Fibroblast of lung (primary cell): Measurements from ENCODE around the gene CCL3.

Experiments used
- EZH2 ChIP-seq: IDR thresholded peaks from 2 replicates; pipeline ENCODE4 v1.5.1; 2012; ENCODE audit warnings: low read length, control low read depth, mild to moderate bottlenecking; ENCODE audit errors: missing control alignments
- TF ChIP-seq, protein P1 (sequence below), 2 donors: IDR thresholded peaks in 1 of 2; conservative IDR thresholded peaks in 1 of 2; 1 replicate in 1 of 2; 2 replicates in 1 of 2; pipeline ENCODE4 v1.5.1; 2011 to 2012; ENCODE audit warnings: low read length in 2 of 2, control low read depth in 1 of 2, inconsistent platforms in 1 of 2, low read depth in 1 of 2, mild to moderate bottlenecking in 1 of 2

- TF ChIP-seq, protein P1, sequence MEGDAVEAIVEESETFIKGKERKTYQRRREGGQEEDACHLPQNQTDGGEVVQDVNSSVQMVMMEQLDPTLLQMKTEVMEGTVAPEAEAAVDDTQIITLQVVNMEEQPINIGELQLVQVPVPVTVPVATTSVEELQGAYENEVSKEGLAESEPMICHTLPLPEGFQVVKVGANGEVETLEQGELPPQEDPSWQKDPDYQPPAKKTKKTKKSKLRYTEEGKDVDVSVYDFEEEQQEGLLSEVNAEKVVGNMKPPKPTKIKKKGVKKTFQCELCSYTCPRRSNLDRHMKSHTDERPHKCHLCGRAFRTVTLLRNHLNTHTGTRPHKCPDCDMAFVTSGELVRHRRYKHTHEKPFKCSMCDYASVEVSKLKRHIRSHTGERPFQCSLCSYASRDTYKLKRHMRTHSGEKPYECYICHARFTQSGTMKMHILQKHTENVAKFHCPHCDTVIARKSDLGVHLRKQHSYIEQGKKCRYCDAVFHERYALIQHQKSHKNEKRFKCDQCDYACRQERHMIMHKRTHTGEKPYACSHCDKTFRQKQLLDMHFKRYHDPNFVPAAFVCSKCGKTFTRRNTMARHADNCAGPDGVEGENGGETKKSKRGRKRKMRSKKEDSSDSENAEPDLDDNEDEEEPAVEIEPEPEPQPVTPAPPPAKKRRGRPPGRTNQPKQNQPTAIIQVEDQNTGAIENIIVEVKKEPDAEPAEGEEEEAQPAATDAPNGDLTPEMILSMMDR (conservative IDR thresholded peaks at IDR 0.05 in 1 of 2, IDR thresholded peaks at IDR 0.05 in 1 of 2; ENCODE audit: low read depth in 1 of 2, low read length in 2 of 2), result no peak
- no peak for TF ChIP-seq EZH2
These were observed 35.2 kb upstream of the CCL3 start for GRCh38 chr17:36124879-36125824.
